Fibroblast of lung (primary cell): ENCODE data around the gene BTBD2.

Experiments
- CTCF ChIP-seq, 2 donors: IDR thresholded peaks in 1 of 2; conservative IDR thresholded peaks in 1 of 2; 1 replicate in 1 of 2; 2 replicates in 1 of 2; pipeline ENCODE4 v1.5.1; 2011 to 2012; ENCODE audit warnings: low read length in 2 of 2, control low read depth in 1 of 2, inconsistent platforms in 1 of 2, low read depth in 1 of 2, mild to moderate bottlenecking in 1 of 2
- EZH2 ChIP-seq: IDR thresholded peaks from 2 replicates; pipeline ENCODE4 v1.5.1; 2012; ENCODE audit warnings: low read length, control low read depth, mild to moderate bottlenecking; ENCODE audit errors: missing control alignments

- no peak for TF ChIP-seq CTCF (conservative IDR thresholded peaks at IDR 0.05 in 1 of 2, IDR thresholded peaks at IDR 0.05 in 1 of 2; ENCODE audit: low read depth in 1 of 2, low read length in 2 of 2)
- TF ChIP-seq EZH2, result no peak
Observed at GRCh38 chr19:1997353-1998233, 17.9 kb downstream of the BTBD2 start.
